EH (cell line): Measurements from ENCODE around the gene PDE6G.

Experiments
- DNase-seq: peaks from one replicate; pipeline ENCODE4 v3.0.0-alpha.2; 2015; ENCODE audit warnings: low read depth

The PDE6G gene

DNA sequence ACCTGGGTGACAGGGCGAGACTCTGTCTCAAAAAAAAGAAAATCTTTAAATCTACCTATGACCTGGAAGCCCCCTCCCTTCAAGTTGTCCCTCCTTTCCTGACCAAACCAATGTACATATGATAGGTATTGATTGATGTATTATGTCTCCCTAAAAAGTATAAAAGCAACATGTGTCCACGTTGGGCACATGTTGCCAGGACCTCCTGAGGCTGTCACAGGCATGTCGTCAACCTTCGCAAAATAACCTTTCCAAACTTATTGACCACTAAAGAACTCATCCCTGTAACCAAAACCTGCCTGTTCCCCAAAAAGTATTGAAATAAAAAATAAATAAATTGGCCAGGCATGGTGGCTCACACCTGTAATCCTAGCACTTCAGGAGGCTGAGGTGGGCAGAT is 5.7 kb upstream of the PDE6G start:
- no peak for DNase-seq

DNA sequence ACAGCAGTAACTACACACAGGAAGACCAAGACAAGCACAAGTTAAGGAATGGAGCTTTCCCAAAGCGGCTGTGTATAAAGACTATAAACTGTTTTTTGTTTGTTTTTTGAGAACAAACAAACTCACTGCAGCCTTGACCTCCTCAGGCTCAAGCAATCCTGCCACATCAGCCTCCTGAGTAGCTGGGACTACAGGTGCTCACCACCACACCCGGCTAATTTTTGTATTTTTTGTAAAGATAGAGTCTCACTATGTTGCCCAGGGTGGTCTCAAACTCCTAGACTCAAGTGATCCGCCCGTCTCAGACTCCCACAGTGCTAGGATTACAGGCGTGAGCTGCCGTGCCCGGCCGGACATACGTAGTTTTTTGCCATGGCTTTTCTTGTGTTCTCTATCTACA is 4.1 kb upstream of the PDE6G start:
- DNase-seq: no peak

DNA sequence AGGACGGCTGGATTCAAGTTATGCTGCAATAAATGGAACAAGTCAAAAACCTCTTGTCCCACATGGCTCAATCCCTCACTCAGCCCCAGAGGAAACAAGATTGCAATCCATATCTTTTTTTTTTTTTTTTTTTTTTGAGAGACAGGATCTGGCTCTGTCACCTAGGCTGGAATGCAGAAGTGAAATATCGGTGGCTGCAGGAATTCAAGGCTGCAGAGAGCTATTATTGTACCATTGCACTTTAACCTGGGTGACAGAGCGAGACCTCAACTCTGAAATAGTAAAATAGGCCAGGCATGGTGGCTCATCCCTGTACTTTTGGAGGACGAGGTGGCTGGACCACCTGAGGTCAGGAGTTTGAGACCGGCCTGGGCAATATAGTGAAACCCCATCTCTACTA is 2.7 kb upstream of the PDE6G start:
- DNase-seq: no peak

DNA sequence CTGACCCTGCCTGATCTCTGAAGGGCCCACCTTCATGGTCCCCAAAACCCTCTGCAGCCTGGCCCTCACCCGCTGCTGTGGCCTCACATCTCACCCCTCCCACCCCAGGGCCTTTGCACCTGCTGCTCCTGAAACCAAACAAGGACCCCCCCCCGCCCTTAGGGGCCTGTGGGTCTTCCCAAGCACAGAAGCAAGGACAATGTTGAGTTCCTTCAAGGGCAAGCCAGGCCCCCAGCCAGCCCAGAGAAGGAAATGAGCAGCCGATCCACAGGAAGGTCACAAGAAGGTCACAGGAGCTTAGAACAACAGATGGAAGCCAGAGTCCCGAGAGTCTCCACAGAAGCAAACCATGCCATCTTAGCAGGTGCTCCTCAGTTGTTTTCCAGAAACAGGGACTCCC is 493 bp upstream of the PDE6G start:
- no peak for DNase-seq

DNA sequence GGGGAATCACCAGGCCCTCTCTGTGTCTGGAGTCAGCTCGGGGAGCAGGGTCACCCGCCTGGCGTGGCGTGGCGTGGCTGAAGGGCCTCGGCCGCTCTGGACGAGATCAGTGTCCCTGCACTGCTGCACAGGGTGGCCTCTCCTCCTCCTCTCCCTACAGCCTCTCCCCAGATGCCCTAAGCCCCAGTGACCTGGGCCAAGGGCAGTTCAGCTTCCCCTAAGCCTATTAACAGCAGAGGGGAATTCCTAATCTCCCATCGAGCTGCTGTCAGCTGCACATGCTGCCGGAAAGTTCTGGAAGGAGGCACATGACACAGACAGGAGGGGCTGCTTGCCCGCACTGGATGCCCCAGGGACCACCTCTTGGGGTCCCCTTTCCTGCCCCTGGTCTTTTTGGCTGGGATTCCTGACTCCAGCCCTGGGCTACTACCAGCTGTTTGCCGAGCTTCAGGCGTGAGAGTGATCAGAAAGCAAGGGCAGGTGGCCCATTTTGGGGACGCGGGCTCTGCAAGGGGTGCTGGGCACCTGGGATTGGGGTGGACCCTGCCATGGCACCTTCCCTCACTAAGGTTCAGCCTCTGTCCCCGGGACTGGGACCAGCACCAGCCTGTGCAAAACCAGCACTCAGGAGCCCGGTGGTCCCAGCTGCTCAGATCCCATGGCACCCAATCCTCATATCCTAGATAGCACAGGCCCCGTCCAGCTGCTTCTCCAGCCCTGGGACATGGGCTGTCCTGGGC is 794 bp downstream of the PDE6G start:
- DNase-seq: no peak

DNA sequence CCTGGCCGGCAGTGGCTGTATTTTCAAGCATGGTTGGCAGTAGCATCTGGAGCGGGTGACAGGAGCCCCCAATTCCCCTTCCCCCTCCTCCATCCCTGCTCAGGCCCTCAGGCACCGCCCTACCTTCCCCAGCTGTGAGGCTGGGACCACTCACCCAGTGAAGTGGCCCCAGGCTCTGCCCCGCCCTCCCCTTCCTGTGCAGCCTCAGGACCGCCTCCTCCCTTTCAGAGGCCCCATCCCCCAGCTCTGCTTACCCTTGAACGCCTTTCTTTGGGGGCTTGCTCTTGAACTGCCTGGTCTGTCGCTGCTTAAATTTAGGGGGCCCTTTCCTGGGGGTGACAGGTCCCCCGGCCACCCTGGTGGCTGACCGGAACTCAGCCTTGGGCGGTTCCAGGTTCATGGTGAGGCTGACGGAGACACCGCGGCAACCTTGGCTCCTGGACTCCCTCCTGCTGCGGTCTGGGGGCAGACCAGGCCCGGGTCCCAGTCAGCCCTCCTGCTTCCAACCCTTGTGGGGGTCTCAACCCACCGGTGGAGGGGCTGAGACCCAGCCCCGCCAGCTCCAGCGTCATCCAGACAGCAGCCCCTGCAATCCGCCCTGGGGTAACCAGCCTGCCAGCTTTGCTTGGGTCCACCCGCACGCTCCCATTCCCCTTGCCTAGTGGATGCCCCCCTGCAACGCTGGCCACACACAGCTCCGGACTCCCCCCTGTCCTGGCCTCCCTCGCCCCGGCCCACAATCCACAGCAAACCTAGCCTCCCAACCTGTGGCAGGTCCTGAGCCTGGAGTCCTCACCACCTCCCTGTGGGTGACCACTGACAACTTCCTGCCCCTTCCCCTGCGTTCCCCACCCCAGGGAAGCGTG is 3.2 kb downstream of the PDE6G start:
- DNase-seq: no peak

DNA sequence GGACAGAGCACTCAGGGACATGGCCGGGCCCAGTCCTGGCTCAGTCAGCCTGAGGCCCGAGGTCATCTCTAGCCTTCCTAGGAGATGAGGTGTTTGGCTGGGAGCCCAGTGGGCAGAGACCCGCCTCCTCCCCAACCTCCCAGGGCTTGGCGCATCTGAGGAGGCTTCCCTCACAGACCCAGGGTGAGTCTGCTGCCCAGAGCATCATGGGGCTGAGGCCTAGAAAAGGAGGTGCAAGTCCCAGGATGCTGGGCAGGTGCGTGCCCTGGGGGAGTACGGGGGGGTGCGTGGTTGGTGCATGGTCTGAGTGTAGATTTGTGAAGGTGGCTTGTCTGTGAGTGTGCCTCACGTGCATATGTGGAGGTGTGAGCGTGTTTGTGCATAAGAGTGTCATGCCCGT is 4.7 kb downstream of the PDE6G start:
- peak; percentile 96 for DNase-seq

DNA sequence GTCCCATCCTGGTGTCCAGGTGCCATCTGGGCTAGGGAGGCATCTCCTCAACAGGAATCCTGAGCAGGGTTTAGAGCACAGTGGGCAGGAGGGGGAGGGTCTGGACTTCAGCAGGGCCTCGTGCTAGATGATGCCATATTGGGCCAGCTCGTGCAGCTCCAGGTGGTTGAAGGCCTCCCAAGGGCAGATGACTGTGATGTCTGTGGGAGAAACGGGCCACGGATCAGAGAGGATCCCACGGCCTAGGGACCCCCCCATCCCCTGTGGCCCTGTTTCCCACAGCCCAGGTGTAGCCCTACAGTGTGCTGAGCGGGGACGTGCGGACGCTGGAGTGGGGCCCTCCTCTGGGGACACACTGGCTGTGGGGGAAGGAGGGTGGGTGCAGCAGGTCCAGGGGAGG is 5.4 kb downstream of the PDE6G start:
- no peak for DNase-seq

DNA sequence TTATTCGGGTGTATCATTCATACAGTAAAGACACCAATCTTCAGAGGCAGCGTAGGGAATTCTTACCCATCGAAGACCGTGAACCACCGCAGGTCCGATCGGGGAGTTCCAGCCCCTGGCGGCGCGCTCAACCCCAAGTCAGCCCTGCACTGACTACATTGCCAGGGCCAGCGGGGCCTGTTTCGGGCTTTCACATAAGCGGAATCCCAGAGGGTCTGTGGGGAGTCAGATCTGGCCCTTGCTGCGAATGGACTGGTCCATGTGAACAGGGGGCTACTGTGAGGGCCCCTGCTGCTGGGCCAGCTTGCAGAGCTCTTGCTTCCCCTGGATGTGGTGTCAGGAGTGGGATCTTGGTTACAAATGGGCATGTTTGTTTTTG is 7.6 kb downstream of the PDE6G start:
- no peak for DNase-seq

DNA sequence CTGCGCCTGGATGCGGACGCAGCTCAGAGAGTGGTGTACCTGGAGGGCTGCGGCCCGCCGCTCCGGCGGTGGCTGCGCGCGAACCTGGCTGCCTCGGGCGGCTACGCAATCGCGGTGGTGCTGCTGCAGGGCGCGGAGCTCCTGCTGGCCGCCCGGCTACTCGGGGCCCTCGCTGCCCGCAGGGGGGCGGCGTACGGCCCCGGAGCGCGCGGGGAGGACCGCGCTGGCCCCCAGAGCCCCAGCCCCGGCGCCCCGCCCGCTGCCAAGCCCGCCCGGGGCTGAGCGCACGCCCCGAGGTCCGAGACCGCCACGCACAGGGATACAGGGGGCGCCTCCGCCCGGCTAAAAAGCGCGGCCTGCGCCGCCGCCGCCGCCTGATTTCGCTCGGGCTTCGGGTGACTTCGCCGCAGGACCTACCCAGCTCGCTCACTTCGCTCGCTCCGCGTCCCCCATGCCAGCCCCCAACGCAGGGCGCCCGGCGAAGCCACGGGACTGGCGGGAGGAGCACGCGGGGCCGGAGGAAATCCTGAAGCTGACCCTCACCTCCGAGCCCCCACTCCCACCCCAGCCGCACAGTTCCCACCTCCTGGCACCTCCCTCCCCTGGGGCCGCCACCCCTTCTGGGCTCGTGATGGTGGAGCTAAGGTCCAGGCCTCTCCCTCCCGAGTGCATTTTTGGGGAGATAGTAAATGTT is 8.2 kb downstream of the PDE6G start:
- no peak for DNase-seq

DNA sequence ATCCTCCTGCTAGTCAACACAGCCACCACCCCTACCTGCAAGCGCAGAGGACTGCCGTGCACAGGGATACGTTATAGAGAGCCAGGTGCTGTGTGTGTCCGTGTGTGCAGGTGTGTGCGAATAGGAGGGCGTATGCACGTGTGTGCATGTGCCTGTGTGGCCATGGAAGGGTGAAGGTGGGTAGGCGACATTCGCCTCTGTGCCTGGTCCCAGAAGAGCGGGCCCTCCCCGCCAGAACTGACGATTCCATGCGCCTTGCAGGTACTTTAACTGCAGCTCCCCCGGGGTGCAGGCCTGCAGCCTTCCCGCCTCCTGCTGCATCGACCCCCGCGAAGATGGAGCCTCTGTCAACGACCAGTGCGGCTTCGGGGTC is 8.7 kb downstream of the PDE6G start:
- no peak for DNase-seq

DNA sequence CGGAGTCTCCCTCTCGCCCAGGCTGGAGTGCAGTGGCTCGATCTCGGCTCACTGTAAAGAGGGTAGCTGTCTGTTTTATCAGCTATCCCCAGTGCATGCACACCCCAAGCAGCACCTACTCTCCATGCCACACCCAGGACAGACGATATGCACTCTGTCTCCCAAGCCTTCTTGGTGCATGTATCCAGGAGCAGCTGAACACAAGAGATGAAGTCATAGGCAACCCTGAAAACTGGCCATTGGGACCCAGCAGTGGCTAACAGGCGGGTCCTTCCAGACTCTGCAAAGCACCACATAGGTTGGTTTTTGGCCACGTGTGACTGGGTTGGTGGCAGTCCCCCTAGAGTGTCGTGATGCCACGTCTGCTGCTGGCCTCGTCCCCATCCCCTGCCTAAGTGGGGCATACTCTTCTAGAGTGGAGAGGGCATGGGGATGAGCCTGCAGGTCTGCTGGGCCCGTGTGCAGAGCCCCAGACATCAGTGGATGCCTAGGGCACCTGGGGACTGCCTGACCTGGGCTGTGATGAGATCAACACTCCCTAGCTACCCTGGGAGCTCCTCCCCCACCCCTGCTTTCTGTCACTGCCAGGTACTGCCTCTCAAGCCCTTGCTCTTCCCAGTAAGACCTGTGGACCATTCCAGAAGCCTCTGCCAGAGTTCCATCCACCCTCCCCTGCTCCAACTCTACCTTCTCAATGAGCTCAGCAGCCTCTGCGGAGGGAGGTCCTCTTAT is 9.3 kb downstream of the PDE6G start:
- DNase-seq: no peak

DNA sequence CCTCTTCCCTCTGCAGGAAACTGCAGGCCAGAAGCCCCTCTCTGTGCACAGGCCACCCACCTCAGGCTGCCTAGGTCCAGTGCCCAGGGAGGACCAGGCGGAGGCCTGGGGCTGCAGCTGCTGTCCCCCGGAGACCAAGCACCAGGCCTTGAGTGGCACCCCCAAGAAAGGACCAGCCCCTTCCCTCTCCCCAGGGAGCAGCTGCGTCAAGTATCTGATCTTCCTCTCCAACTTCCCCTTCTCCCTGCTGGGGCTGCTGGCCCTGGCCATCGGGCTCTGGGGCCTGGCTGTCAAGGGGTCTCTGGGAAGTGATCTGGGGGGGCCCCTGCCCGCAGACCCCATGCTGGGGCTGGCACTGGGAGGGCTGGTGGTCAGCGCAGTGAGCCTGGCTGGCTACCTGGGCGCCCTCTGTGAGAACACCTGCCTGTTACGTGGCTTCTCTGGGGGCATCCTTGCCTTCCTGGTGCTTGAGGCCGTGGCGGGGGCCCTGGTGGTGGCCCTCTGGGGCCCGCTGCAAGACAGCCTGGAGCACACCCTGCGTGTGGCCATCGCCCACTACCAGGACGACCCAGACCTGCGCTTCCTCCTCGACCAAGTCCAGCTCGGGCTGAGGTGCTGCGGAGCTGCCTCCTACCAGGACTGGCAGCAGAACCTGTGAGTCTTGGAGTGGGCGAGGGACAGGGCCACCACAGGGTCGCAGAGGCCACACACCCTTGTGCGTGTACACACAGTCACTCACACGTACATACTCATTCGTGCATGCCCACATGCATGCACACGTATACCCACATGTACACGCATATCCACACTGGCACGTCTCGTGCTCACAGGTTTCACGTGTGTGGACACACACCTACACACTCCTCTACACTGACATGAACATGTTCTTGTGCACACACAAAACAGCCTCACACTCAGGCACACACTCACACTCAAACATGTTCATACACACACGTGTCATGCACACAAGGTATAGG is 11.1 kb downstream of the PDE6G start:
- DNase-seq: no peak

DNA sequence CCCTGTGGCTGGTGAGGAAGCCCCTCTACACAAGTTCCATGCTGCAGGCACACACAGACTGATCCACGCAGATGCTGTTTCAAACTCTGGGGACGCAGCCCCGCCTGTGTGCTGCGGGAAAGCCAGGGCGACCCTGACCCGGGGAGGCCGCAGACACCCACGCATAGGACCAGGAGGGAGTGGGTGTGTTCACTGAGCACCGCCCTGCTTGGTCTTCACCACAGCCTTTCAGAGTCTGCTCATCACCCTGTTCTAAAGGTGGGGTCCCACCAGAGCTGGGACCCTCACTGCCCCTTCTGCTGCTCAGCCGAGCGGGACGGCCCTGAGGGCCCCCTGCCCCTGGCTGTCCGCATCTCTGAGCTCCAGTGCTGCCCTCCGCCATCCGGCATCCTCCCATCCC is 11.8 kb downstream of the PDE6G start:
- DNase-seq: no peak

DNA sequence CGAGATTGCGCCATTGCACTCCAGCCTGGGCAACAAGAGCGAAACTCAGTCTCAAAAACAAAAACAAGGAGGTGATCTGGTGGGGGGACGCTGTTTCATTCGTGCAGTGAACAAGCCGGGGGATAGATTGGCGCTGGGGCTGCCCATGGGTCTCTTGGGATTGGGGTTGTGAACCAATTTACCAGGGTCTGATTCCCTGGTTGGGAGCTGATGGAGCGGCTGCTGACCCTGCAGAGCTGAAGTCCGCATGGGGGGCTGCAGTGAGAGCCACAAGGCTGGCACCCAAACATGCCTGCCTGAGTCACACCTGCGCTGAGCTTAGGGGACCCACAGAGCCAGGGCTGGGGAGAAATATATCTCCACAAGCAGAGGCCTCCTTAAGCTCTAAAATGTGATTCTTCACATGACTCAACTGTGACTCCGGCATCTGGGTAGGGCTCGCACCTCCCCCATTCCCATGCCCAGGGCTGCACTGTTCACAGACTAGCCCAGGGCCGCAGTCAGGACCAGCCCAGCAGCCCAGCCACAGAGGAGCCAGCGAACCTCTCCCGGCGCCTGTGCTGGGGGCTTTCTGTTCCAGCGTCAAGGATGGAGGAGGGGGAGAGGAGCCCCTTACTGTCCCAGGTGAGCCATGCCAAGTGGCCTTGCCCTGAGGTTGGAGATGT is 14.4 kb downstream of the PDE6G start:
- DNase-seq: peak; percentile 85

DNA sequence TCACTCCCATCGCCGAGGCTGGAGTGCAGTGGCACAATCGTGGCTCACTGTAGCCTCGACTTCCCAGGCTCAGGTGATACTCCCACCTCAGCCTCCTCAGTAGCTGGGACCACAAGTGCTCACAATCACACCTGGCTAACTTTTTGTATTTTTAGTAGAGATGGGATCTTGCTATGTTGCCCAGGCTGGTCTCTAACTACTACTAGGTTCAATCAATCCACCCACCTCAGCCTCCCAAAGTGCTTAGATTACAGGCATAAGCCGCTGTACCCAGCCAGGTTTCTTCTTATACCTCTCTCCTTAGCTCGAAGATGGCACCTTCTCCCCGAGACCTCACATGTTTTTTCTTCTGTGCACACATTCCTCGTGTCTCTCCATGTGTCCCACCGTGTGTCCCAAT is 16.3 kb downstream of the PDE6G start:
- no peak for DNase-seq

DNA sequence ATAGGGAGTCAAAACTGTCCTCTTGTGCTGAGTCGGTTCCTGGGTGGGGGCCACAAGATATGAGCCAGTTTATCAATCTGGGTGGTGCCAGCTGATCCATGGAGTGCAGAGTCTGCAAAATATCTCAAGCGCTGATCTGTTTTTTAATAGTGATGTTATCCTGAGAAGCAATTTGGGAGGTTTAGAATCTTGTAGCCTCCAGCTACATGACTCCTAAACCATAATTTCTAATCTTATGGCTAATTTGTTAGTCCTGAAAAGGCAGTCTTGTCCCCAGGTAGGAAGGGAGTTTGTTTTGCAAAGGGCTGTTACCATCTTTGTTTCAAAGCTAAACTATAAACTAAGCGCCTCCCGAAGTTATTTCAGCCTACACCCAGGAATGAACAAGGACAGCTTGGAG is 17.7 kb downstream of the PDE6G start:
- no peak for DNase-seq

DNA sequence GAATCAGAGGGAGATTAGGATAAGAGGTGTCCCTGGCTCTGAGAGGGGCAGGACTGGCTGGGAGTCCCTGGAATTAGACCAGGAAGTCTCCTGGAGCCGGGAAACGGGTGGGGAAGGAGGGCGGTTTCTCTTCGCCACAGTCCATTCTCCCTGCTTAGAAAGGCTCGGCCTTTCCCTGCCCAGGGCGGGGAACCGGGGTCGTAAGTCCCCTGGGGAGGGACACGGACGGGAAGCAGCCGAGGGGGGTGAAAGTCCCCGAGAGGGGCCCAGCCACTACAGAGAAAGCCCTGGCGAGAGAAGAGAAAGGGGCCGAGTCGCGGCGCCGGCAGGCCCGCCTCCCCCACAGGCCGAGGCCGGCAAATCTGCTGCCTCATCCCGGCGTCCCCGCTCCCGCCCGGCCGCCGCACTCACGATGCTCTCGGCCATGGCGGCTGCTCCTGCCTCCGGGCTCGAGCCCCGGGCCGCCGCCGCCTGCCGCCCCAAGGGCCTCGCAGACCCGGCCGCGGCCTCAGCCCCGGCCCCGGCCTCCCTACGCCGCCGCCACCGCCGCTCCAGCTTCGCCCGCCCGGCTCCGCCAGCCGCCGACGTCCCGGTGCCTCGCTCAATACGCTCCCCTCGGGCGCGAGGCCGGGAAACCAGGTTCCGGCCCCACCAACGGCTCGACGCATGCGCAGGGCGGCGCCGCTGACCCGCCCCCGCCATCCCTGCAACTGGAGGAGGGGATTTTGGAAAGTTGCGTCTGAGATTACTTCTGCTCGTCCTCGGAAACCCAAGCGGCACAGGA is 19.6 kb downstream of the PDE6G start, which contains the start of the genes NPLOC4 and TSPAN10:
TSS of gene NPLOC4 (minus strand) at position 608 of the 784 bp plus-strand sequence. CDS start at position 426, 182 bp downstream.
TSS of gene TSPAN10 (plus strand) at position 692 of the 784 bp plus-strand sequence. CDS start 5,217 bp downstream, outside the sequence.
- peak; percentile 84 for DNase-seq

DNA sequence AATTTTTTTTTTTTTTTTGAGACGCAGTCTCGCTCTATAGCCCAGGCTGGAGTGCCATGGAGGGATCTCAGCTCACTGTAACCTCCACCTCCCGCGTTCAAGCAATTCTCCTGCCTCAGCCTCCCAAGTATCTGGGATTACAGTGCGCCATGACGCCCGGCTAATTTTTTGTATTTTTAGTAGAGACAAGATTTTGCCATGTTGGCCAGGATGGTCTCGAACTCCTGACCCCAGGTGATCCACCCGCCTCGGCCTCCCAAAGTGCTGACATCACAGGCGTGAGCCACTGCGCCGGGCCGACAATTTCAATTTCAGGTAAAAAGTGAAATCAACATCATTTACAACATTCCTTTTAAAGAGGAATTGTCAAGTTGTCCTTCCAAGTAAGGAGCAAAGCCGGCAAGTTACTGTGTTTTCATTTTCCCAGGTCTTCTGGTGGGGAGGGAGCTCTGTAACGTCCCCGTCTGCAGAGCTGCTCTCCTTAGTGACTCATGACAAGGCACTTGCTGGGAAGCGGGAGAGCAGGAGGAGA is 20.3 kb downstream of the PDE6G start:
- DNase-seq: no peak
